Neural cell (in vitro differentiated cells): ENCODE results near the gene ACOT2. TPM values are rescaled to one million over a fixed set of nuclear protein-coding genes. Genes with fewer than 3 reads are reported as not detected.

Experiments
- H2AFZ ChIP-seq: fragments of 200-600, 300-800 bp; sonication (generic), shearing (Covaris generic); 2 replicates; pipeline ENCODE4 v1.6.0; 2014; ENCODE audit warnings: low read depth, mild to moderate bottlenecking, antibody characterized with exemption, low read length, moderate library complexity
- H3F3A ChIP-seq: fragments of 200-600 bp; shearing (Covaris generic); 2 replicates; pipeline ENCODE4 v1.6.1; 2016; ENCODE audit warnings: mild to moderate bottlenecking, moderate library complexity, mixed read lengths, antibody characterized with exemption, low read length; ENCODE audit not compliant: insufficient read depth, poor library complexity, severe bottlenecking
- H3K27ac ChIP-seq: fragments of 200-600, 300-800 bp; sonication (generic), shearing (Covaris generic); 2 replicates; pipeline ENCODE4 v1.5.1; 2014; ENCODE audit warnings: mild to moderate bottlenecking, low read length, moderate library complexity
- H3K27me3 ChIP-seq: fragments of 300-800, 200-600 bp; sonication (generic), shearing (Covaris generic); 2 replicates; pipeline ENCODE4 v1.6.0; 2014; ENCODE audit warnings: mild to moderate bottlenecking, low read depth, low read length, moderate library complexity; ENCODE audit not compliant: insufficient read depth
- H3K36me3 ChIP-seq: fragments of 300-800, 200-600 bp; sonication (generic), shearing (Covaris generic); 2 replicates; pipeline ENCODE4 v1.5.1; 2014; ENCODE audit warnings: mild to moderate bottlenecking, antibody characterized with exemption, low read length, moderate library complexity; ENCODE audit not compliant: insufficient read depth
- H3K4me2 ChIP-seq: fragments of 300-800, 200-600 bp; sonication (generic), shearing (Covaris generic); 2 replicates; pipeline ENCODE4 v1.6.0; 2014; ENCODE audit warnings: mild to moderate bottlenecking, low read length
- H3K4me3 ChIP-seq: fragments of 300-800, 200-600 bp; sonication (generic), shearing (Covaris generic); 2 replicates; pipeline ENCODE4 v1.5.1; 2014; ENCODE audit warnings: mild to moderate bottlenecking, low read length, moderate library complexity
- H3K79me2 ChIP-seq: fragments of 200-600 bp; shearing (Covaris generic); replicated peaks from 2 replicates; pipeline ENCODE4 v1.6.0; 2014; ENCODE audit warnings: mild to moderate bottlenecking, low read length, moderate library complexity; ENCODE audit not compliant: insufficient read depth
- H3K9ac ChIP-seq: fragments of 300-800, 200-600 bp; sonication (generic), shearing (Covaris generic); 2 replicates; pipeline ENCODE4 v1.6.1; 2016; ENCODE audit warnings: mild to moderate bottlenecking, low read length, mixed read lengths
- H3K9me2 ChIP-seq: fragments of 200-600 bp; shearing (Covaris generic); 2 replicates; pipeline ENCODE4 v1.6.1; 2016; ENCODE audit warnings: mild to moderate bottlenecking, low read length, mixed read lengths; ENCODE audit not compliant: insufficient read depth
- H3K9me3 ChIP-seq: fragments of 200-600, 300-800 bp; sonication (generic), shearing (Covaris generic); 2 replicates; pipeline ENCODE4 v1.6.1; 2016; ENCODE audit warnings: mild to moderate bottlenecking, mixed run types, low read length, moderate library complexity, mixed read lengths
- H4K20me1 ChIP-seq: fragments of 200-600 bp; shearing (Covaris generic); 2 replicates; pipeline ENCODE4 v1.6.1; 2016; ENCODE audit warnings: mild to moderate bottlenecking, mixed run types; ENCODE audit not compliant: insufficient read depth
- EP300 ChIP-seq: fragments of 450-650 bp; conservative IDR thresholded peaks from 2 replicates; pipeline ENCODE4 v1.6.1; 2014; ENCODE audit warnings: antibody characterized with exemption, mild to moderate bottlenecking, moderate library complexity; ENCODE audit not compliant: poor library complexity, severe bottlenecking
- EZH2 ChIP-seq: fragments of 200-600, 300-800 bp; shearing (Covaris generic), sonication (generic); IDR thresholded peaks from 2 replicates; pipeline ENCODE4 v1.6.1; 2014; ENCODE audit warnings: antibody characterized with exemption, low read length, borderline replicate concordance, mild to moderate bottlenecking; ENCODE audit not compliant: insufficient read depth, poor library complexity, severe bottlenecking
- MXI1 ChIP-seq: fragments of 450-650 bp; conservative IDR thresholded peaks from 2 replicates; pipeline ENCODE4 v1.6.1; 2014; ENCODE audit warnings: antibody characterized with exemption, mild to moderate bottlenecking; ENCODE audit not compliant: poor library complexity, severe bottlenecking
- POLR2AphosphoS5 ChIP-seq: IDR thresholded peaks from 2 replicates; pipeline ENCODE4 v1.6.1; 2012
- RAD21 ChIP-seq: fragments of 450-650 bp; conservative IDR thresholded peaks from 2 replicates; pipeline ENCODE4 v1.6.1; 2014; ENCODE audit warnings: antibody characterized with exemption, mild to moderate bottlenecking, moderate library complexity
- SMC3 ChIP-seq: fragments of 450-650 bp; conservative IDR thresholded peaks from 2 replicates; pipeline ENCODE4 v1.6.1; 2014; ENCODE audit warnings: antibody characterized with exemption, mild to moderate bottlenecking, moderate library complexity; ENCODE audit not compliant: poor library complexity
- TAF1 ChIP-seq: IDR thresholded peaks from 2 replicates; pipeline ENCODE4 v1.6.1; 2012; ENCODE audit warnings: low read depth
- polyA plus RNA-seq: library from polyadenylated mRNA; depleted of rRNA; stranded (reverse); fragments of >200 nt; gene quantifications from 2 replicates; pipeline ENCODE4 v1.2.3, GENCODE V29; 2014
- TF ChIP-seq, protein P1 (sequence below): fragments of 450-650 bp; IDR thresholded peaks from 2 replicates; pipeline ENCODE4 v1.5.1; 2014; ENCODE audit warnings: antibody characterized with exemption, mild to moderate bottlenecking, moderate library complexity; ENCODE audit not compliant: poor library complexity, severe bottlenecking
- TF ChIP-seq, protein P2 (sequence below): IDR thresholded peaks from 2 replicates; pipeline ENCODE4 v1.6.1; 2012; ENCODE audit warnings: borderline replicate concordance

ACOT2 gene
- polyA plus RNA-seq, 1 donor from 2014 or later: 1.7 TPM

DNA sequence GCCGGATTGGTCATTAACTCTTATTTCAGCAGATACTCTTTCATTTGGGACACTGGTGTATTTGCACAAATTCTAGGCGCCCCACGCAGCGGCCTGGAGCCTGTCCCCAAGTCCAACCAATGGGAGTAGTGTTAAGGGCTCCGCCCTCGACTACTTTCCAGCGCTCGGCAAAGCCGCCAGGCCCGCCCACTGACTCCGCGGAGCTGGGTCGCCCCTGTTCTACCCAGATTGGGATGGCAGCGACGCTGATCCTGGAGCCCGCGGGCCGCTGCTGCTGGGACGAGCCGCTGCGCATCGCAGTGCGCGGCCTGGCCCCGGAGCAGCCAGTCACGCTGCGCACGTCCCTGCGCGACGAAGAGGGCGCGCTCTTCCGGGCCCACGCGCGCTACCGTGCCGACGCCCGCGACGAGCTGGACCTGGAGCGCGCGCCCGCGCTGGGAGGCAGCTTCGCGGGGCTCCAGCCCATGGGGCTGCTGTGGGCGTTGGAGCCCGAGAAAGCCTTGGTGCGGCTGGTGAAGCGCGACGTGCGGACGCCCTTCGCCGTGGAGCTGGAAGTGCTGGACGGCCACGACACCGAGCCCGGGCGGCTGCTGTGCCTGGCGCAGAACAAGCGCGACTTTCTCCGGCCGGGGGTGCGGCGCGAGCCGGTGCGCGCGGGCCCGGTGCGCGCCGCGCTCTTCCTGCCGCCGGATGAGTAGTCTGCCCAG lies 43.5 kb downstream of the ACOT2 start, which contains the start of gene ACOT6:
ACOT6 (plus strand) TSS at position 179 of the 707 bp plus-strand sequence; CDS start at position 234, 55 bp downstream.
- no peaks in the 10 kb centered on the region for H3K9me3 ChIP-seq
- H2AFZ ChIP-seq: peak within 1 kb of the TSS; percentile 18
- H3F3A ChIP-seq: no peaks in the 10 kb centered on the region
- no peaks in the 10 kb centered on the region for H4K20me1 ChIP-seq
- H3K27ac ChIP-seq: no peak within 1 kb of the TSS
- H3K9me2 ChIP-seq: no peaks in the 10 kb centered on the region
- no peaks in the 10 kb centered on the region for H3K36me3 ChIP-seq
- H3K9ac ChIP-seq: peak within 1 kb of the TSS; percentile 63
- no peak for TF ChIP-seq EZH2
- TF ChIP-seq, protein P1, sequence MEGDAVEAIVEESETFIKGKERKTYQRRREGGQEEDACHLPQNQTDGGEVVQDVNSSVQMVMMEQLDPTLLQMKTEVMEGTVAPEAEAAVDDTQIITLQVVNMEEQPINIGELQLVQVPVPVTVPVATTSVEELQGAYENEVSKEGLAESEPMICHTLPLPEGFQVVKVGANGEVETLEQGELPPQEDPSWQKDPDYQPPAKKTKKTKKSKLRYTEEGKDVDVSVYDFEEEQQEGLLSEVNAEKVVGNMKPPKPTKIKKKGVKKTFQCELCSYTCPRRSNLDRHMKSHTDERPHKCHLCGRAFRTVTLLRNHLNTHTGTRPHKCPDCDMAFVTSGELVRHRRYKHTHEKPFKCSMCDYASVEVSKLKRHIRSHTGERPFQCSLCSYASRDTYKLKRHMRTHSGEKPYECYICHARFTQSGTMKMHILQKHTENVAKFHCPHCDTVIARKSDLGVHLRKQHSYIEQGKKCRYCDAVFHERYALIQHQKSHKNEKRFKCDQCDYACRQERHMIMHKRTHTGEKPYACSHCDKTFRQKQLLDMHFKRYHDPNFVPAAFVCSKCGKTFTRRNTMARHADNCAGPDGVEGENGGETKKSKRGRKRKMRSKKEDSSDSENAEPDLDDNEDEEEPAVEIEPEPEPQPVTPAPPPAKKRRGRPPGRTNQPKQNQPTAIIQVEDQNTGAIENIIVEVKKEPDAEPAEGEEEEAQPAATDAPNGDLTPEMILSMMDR: peak; percentile 24
- no peak for TF ChIP-seq POLR2AphosphoS5
- TF ChIP-seq TAF1: peak; percentile 14
- TF ChIP-seq, protein P2, sequence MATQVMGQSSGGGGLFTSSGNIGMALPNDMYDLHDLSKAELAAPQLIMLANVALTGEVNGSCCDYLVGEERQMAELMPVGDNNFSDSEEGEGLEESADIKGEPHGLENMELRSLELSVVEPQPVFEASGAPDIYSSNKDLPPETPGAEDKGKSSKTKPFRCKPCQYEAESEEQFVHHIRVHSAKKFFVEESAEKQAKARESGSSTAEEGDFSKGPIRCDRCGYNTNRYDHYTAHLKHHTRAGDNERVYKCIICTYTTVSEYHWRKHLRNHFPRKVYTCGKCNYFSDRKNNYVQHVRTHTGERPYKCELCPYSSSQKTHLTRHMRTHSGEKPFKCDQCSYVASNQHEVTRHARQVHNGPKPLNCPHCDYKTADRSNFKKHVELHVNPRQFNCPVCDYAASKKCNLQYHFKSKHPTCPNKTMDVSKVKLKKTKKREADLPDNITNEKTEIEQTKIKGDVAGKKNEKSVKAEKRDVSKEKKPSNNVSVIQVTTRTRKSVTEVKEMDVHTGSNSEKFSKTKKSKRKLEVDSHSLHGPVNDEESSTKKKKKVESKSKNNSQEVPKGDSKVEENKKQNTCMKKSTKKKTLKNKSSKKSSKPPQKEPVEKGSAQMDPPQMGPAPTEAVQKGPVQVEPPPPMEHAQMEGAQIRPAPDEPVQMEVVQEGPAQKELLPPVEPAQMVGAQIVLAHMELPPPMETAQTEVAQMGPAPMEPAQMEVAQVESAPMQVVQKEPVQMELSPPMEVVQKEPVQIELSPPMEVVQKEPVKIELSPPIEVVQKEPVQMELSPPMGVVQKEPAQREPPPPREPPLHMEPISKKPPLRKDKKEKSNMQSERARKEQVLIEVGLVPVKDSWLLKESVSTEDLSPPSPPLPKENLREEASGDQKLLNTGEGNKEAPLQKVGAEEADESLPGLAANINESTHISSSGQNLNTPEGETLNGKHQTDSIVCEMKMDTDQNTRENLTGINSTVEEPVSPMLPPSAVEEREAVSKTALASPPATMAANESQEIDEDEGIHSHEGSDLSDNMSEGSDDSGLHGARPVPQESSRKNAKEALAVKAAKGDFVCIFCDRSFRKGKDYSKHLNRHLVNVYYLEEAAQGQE: no peak
- TF ChIP-seq SMC3: peak; percentile 35
- TF ChIP-seq EP300: peak; percentile 29
- TF ChIP-seq RAD21: no peak
- TF ChIP-seq MXI1: peak; percentile 61
- H3K27me3 ChIP-seq: peaks cover 9% of the 10 kb centered on the region
- H3K4me3 ChIP-seq: peak within 1 kb of the TSS; percentile 79
- no peaks in the 10 kb centered on the region for H3K79me2 ChIP-seq
- H3K4me2 ChIP-seq: no peak within 1 kb of the TSS

DNA sequence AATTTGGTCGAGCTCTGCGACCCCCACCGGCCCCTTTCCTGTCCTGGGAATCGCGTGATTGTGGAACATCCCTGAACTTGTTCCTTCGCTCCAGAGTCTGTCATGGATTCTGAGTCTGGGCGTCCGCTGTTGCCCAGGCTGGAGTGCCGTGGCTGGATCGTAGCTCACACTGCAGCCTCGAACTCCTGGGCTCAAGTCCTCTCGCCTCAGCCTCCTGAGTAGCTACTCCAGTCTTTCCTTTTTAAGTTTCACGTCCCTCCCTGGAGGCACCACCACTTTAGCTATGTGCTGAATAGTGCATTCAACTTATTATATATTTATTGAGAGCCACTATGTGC lies 44.0 kb downstream of the ACOT2 start:
- no peaks in the 10 kb centered on the region for H4K20me1 ChIP-seq
- peak overlapping the region; percentile 63 for H3K9ac ChIP-seq
- no peaks in the 10 kb centered on the region for H3K79me2 ChIP-seq
- H3K36me3 ChIP-seq: no peaks in the 10 kb centered on the region
- peak overlapping the region; percentile 18 for H2AFZ ChIP-seq
- H3K9me3 ChIP-seq: no peaks in the 10 kb centered on the region
- H3K4me2 ChIP-seq: no peak overlapping the region
- peak overlapping the region; percentile 79 for H3K4me3 ChIP-seq
- TF ChIP-seq, protein P2: no peak
- TF ChIP-seq RAD21 (no peak), POLR2AphosphoS5 (no peak), MXI1 (no peak), SMC3 (no peak), EZH2 (no peak), EP300 (no peak)
- TF ChIP-seq, protein P1: no peak
- H3K27me3 ChIP-seq: peaks cover 9% of the 10 kb centered on the region
- no peaks in the 10 kb centered on the region for H3F3A ChIP-seq
- no peak overlapping the region for H3K27ac ChIP-seq
- H3K9me2 ChIP-seq: no peaks in the 10 kb centered on the region
